ENCODE measurements around the gene TRAM2. TPM values are rescaled to one million over a fixed set of nuclear protein-coding genes. Genes with fewer than 3 reads are reported as not detected.

TRAM2 gene
- total RNA-seq, 2 donors from 2014 or later = 40.0 to 41.8 TPM

- H3K9me3 ChIP-seq = no peaks in the 10 kb centered on the region
- H3K36me3 ChIP-seq = no peaks in the 10 kb centered on the region
- no peak overlapping the region for H3K4me3 ChIP-seq
- no peak for TF ChIP-seq CTCF (IDR thresholded peaks at IDR 0.05)
- no peak for DNase-seq (ENCODE audit: low spot score)
- H3K27ac ChIP-seq = no peak overlapping the region
- no peaks in the 10 kb centered on the region for H3K27me3 ChIP-seq (replicated peaks; ENCODE audit: insufficient read depth)
- no peak for ATAC-seq (ENCODE audit: insufficient number of reproducible peaks, low FRiP score, low read depth)
- peaks cover 26 to 40% of the 10 kb centered on the region in 2 donors for H3K4me1 ChIP-seq (ENCODE audit: control insufficient read depth in 1 of 2, low read depth in 2 of 2)
These were observed 80.9 kb downstream of the TRAM2 start for GRCh38 chr6:52495922-52496321.

- Histone ChIP-seq H3K4me3 (no peak overlapping the region), H3K4me1 (ENCODE audit: control insufficient read depth in 1 of 2, low read depth in 2 of 2) (peaks cover 19 to 25% of the 10 kb centered on the region in 2 donors), H3K9me3 (no peaks in the 10 kb centered on the region), H3K36me3 (no peaks in the 10 kb centered on the region), H3K27ac (no peak overlapping the region), H3K27me3 (replicated peaks; ENCODE audit: insufficient read depth) (no peaks in the 10 kb centered on the region)
- DNase-seq (ENCODE audit: low spot score) = no peak
- no peak for TF ChIP-seq CTCF (IDR thresholded peaks at IDR 0.05)
- ATAC-seq (ENCODE audit: insufficient number of reproducible peaks, low FRiP score, low read depth) = no peak
These were observed 82.4 kb downstream of the TRAM2 start for GRCh38 chr6:52494298-52495072.

GRCh38 chr6:52493669-52494068, 83.2 kb downstream of the TRAM2 start:
- TF ChIP-seq CTCF (IDR thresholded peaks at IDR 0.05) = no peak
- DNase-seq (ENCODE audit: low spot score) (no peak), ATAC-seq (ENCODE audit: insufficient number of reproducible peaks, low FRiP score, low read depth) (no peak)
- Histone ChIP-seq H3K9me3 (no peaks in the 10 kb centered on the region), H3K4me1 (ENCODE audit: control insufficient read depth in 1 of 2, low read depth in 2 of 2) (peaks cover 11 to 17% of the 10 kb centered on the region in 2 donors), H3K36me3 (no peaks in the 10 kb centered on the region), H3K27ac (no peak overlapping the region), H3K27me3 (replicated peaks; ENCODE audit: insufficient read depth) (no peaks in the 10 kb centered on the region), H3K4me3 (no peak overlapping the region)

- peak overlapping the region; percentile 37 for H3K4me3 ChIP-seq
- TF ChIP-seq CTCF (IDR thresholded peaks at IDR 0.05) = no peak
- no peaks in the 10 kb centered on the region for H3K27me3 ChIP-seq (replicated peaks; ENCODE audit: insufficient read depth)
- no peaks in the 10 kb centered on the region for H3K9me3 ChIP-seq
- no peak overlapping the region for H3K27ac ChIP-seq
- DNase-seq (ENCODE audit: low spot score) (no peak), ATAC-seq (ENCODE audit: insufficient number of reproducible peaks, low FRiP score, low read depth) (no peak)
- H3K36me3 ChIP-seq = no peaks in the 10 kb centered on the region
- H3K4me1 ChIP-seq (ENCODE audit: control insufficient read depth in 1 of 2, low read depth in 2 of 2) = no peaks in the 10 kb centered on the region
These were observed 85.4 kb downstream of the TRAM2 start for GRCh38 chr6:52491203-52492069.

- no peaks in the 10 kb centered on the region for H3K36me3 ChIP-seq
- H3K27me3 ChIP-seq (replicated peaks; ENCODE audit: insufficient read depth) = no peaks in the 10 kb centered on the region
- no peak for TF ChIP-seq CTCF (IDR thresholded peaks at IDR 0.05)
- no peak overlapping the region for H3K4me3 ChIP-seq
- DNase-seq (ENCODE audit: low spot score) (no peak), ATAC-seq (ENCODE audit: insufficient number of reproducible peaks, low FRiP score, low read depth) (no peak)
- H3K9me3 ChIP-seq = no peaks in the 10 kb centered on the region
- H3K4me1 ChIP-seq (ENCODE audit: control insufficient read depth in 1 of 2, low read depth in 2 of 2) = no peaks in the 10 kb centered on the region
- no peak overlapping the region for H3K27ac ChIP-seq
These were observed 87.0 kb downstream of the TRAM2 start for GRCh38 chr6:52489881-52490280.
